A673 (cell line): Measurements from ENCODE around the gene EID3.

Experiments used
- CTCF ChIP-seq: fragments of 300-800, 200-600 bp; sonication (generic); conservative IDR thresholded peaks from 2 replicates; pipeline ENCODE4 v1.5.1; 2017; ENCODE audit warnings: low read depth, mild to moderate bottlenecking, antibody characterized with exemption, low read length, moderate library complexity, mixed read lengths
- EZH2 ChIP-seq: fragments of 200-600 bp; sonication (generic); IDR thresholded peaks from 2 replicates; pipeline ENCODE4 v1.6.1; 2017; ENCODE audit warnings: borderline replicate concordance, low read depth, mild to moderate bottlenecking, mixed read lengths, antibody characterized with exemption, low read length; ENCODE audit not compliant: poor library complexity, severe bottlenecking

GRCh38 chr12:104348994-104349494, 45.5 kb downstream of the EID3 start:
- TF ChIP-seq CTCF = no peak
- no peak for TF ChIP-seq EZH2
